HCT116 (cell line): ENCODE data around the gene PPFIBP1. TPM values are rescaled to one million over a fixed set of nuclear protein-coding genes. Genes with fewer than 3 reads are reported as not detected.

Experiments used
- ATAC-seq: fragments of 200-7000 bp; cut with Tn5 transposase; 2 replicates; pipeline ENCODE4 v1.9.1; 2020; ENCODE audit warnings: mild to moderate bottlenecking, moderate library complexity
- BruUV-seq: library from RNA; stranded (reverse); fragments of 400-500 nt; replicated peaks from 2 replicates; lab custom pipeline; 2021; lab: Mats Ljungman, UMichigan
- CTCF ChIA-PET: fragments of 300-600 bp; sonication (Branson Sonifier 250); formaldehyde crosslinking; loops from one replicate; lab custom pipeline; 2021; ENCODE audit warnings: antibody characterized with exemption; lab: Charles Lee
- POLR2A ChIA-PET: fragments of 300-600, 350-600 bp; sonication (Branson Sonifier 250); formaldehyde crosslinking; loops from one replicate; lab custom pipeline; 2021; ENCODE audit warnings: antibody characterized with exemption; lab: Charles Lee
- RAD21 ChIA-PET, 2 experiments: fragments of 300-600 bp; sonication (Branson Sonifier 250); formaldehyde crosslinking; loops; one replicate each; lab custom pipeline; 2023; ENCODE audit warnings: low total read pairs in 2 of 2; ENCODE audit not compliant: uncharacterized antibody in 2 of 2, unreplicated experiment in 2 of 2, low non-redundant PET in 1 of 2; lab: Charles Lee
- DNase-seq: peaks from one replicate; pipeline ENCODE4 v3.0.0-alpha.2; 2010; ENCODE audit warnings: low read depth, low spot score
- H2AFZ ChIP-seq: fragments of 200-600 bp; shearing (Covaris generic), sonication (generic); 2 replicates; pipeline ENCODE4 v1.6.1; 2017; ENCODE audit warnings: low read depth, mixed run types, mixed read lengths, antibody characterized with exemption, low read length; ENCODE audit not compliant: poor library complexity, severe bottlenecking
- H3K27ac ChIP-seq: 2 replicates; pipeline ENCODE4 v1.5.1; 2012; ENCODE audit warnings: low read depth, low read length
- H3K27me3 ChIP-seq: fragments of 200-600 bp; sonication (generic); 2 replicates; pipeline ENCODE4 v1.6.1; 2016; ENCODE audit warnings: mixed run types, low read length, mixed read lengths; ENCODE audit not compliant: insufficient read depth
- H3K36me3 ChIP-seq, 2 experiments: fragments of 200-500 bp in 1 of 2; fragments of 200-600 bp in 1 of 2; sonication (Bioruptor generic) in 1 of 2; sonication (generic) in 1 of 2; 2 replicates each; pipeline versions ENCODE4 v1.5.1 to v1.6.1; 2014 to 2016; ENCODE audit warnings: low read length in 2 of 2, inconsistent platforms in 1 of 2, mixed read lengths in 1 of 2, mixed run types in 1 of 2; ENCODE audit not compliant: insufficient read depth in 2 of 2, control insufficient read depth in 1 of 2
- H3K4me1 ChIP-seq, 2 experiments: fragments of 200-600 bp in 1 of 2; sonication (generic) in 1 of 2; 2 replicates each; pipeline versions ENCODE4 v1.5.1 to v1.6.1; 2012 to 2017; ENCODE audit warnings: low read length in 2 of 2, inconsistent platforms in 1 of 2, mild to moderate bottlenecking in 1 of 2, mixed read lengths in 1 of 2, mixed run types in 1 of 2, moderate library complexity in 1 of 2; ENCODE audit not compliant: insufficient read depth in 2 of 2, control insufficient read depth in 1 of 2
- H3K4me2 ChIP-seq: fragments of 200-600 bp; sonication (generic); 2 replicates; pipeline ENCODE4 v1.6.1; 2017; ENCODE audit warnings: mixed run types, low read length, mixed read lengths
- H3K4me3 ChIP-seq, 2 experiments: fragments of 200-600 bp in 1 of 2; sonication (generic) in 1 of 2; replicated peaks in 1 of 2; 2 replicates each; pipeline ENCODE4 v1.5.1; 2011 to 2016; ENCODE audit warnings: low read length in 2 of 2, control low read depth in 1 of 2, low read depth in 1 of 2, mild to moderate bottlenecking in 1 of 2, mixed read lengths in 1 of 2, mixed run types in 1 of 2
- H3K79me2 ChIP-seq: fragments of 200-600 bp; sonication (generic); 2 replicates; pipeline ENCODE4 v1.6.1; 2017; ENCODE audit warnings: mild to moderate bottlenecking, mixed run types, low read length, moderate library complexity, mixed read lengths; ENCODE audit not compliant: insufficient read depth
- H3K9ac ChIP-seq: fragments of 200-600 bp; sonication (generic); 2 replicates; pipeline ENCODE4 v1.6.1; 2016; ENCODE audit warnings: low read length, mixed read lengths
- H3K9me2 ChIP-seq: fragments of 200-600 bp; sonication (generic), shearing (Covaris generic); 2 replicates; pipeline ENCODE4 v1.6.1; 2017; ENCODE audit warnings: mixed run types, mild to moderate bottlenecking, moderate library complexity; ENCODE audit not compliant: insufficient read depth
- H3K9me3 ChIP-seq, 2 experiments: fragments of 200-500 bp in 1 of 2; fragments of 200-600 bp in 1 of 2; sonication (Bioruptor generic) in 1 of 2; sonication (generic) in 1 of 2; 2 replicates each; pipeline ENCODE4 v1.6.1; 2014 to 2017; ENCODE audit warnings: low read length in 2 of 2, mixed read lengths in 2 of 2, inconsistent platforms in 1 of 2, low read depth in 1 of 2, mild to moderate bottlenecking in 1 of 2, mixed run types in 1 of 2, moderate library complexity in 1 of 2; ENCODE audit not compliant: control insufficient read depth in 1 of 2, insufficient read depth in 1 of 2
- H4K20me1 ChIP-seq: fragments of 200-600 bp; sonication (generic), shearing (Covaris generic); 2 replicates; pipeline ENCODE4 v1.6.1; 2017; ENCODE audit warnings: mixed run types, mild to moderate bottlenecking, moderate library complexity; ENCODE audit not compliant: insufficient read depth
- CBX3 ChIP-seq: IDR thresholded peaks from 2 replicates; pipeline ENCODE4 v1.6.1; 2012; ENCODE audit warnings: low read depth
- CEBPB ChIP-seq: IDR thresholded peaks from 2 replicates; pipeline ENCODE4 v1.6.1; 2012; ENCODE audit warnings: low read depth
- CTCF ChIP-seq, 3 experiments: fragments of 200-600 bp in 1 of 3; sonication (generic) in 1 of 3; IDR thresholded peaks in 2 of 3; conservative IDR thresholded peaks in 1 of 3; 2 replicates each; pipeline ENCODE4 v1.5.1; 2012 to 2017; ENCODE audit warnings: low read depth in 2 of 3, low read length in 2 of 3, antibody characterized with exemption in 1 of 3, borderline replicate concordance in 1 of 3, control low read depth in 1 of 3, mild to moderate bottlenecking in 1 of 3, mixed read lengths in 1 of 3, mixed run types in 1 of 3, moderate library complexity in 1 of 3; ENCODE audit not compliant: insufficient read depth in 1 of 3
- EGR1 ChIP-seq: IDR thresholded peaks from 2 replicates; pipeline ENCODE4 v1.6.1; 2012; ENCODE audit warnings: low read depth
- ELF1 ChIP-seq: IDR thresholded peaks from 2 replicates; pipeline ENCODE4 v1.6.1; 2012; ENCODE audit warnings: low read depth, borderline replicate concordance
- EZH2phosphoT487 ChIP-seq: fragments of 200-600 bp; IDR thresholded peaks from 2 replicates; pipeline ENCODE4 v1.6.1; 2018; ENCODE audit warnings: antibody characterized with exemption, borderline replicate concordance
- JUND ChIP-seq: IDR thresholded peaks from 2 replicates; pipeline ENCODE4 v1.6.1; 2012
- POLR2A ChIP-seq: IDR thresholded peaks from 2 replicates; pipeline ENCODE4 v1.7.0; 2011; ENCODE audit warnings: borderline replicate concordance; ENCODE audit not compliant: insufficient read depth, insufficient read length; ENCODE audit errors: extremely low read depth
- POLR2AphosphoS5 ChIP-seq: IDR thresholded peaks from 2 replicates; pipeline ENCODE4 v1.6.1; 2011; ENCODE audit warnings: mild to moderate bottlenecking, low read depth, low read length, moderate library complexity
- REST ChIP-seq: IDR thresholded peaks from 2 replicates; pipeline ENCODE4 v1.6.1; 2012; ENCODE audit warnings: low read depth
- SIN3A ChIP-seq: IDR thresholded peaks from 2 replicates; pipeline ENCODE4 v1.6.1; 2012; ENCODE audit warnings: low read depth
- SP1 ChIP-seq: IDR thresholded peaks from 2 replicates; pipeline ENCODE4 v1.6.1; 2012; ENCODE audit warnings: low read depth
- SRF ChIP-seq: IDR thresholded peaks from 2 replicates; pipeline ENCODE4 v1.6.1; 2012; ENCODE audit warnings: low read depth
- intact Hi-C: fragments of 100-400 bp; cut with micrococcal nuclease; formaldehyde crosslinking; loops from 2 replicates; pipeline ENCODE4 v1.10.0; 2022
- total RNA-seq: library from RNA; stranded (reverse); gene quantifications from one replicate; pipeline ENCODE4 v1.2.1, GENCODE V29; 2021; ENCODE audit not compliant: unreplicated experiment
- TF ChIP-seq, protein P1 (sequence below): IDR thresholded peaks from 2 replicates; pipeline ENCODE4 v1.6.1; 2012

The PPFIBP1 gene
- total RNA-seq, 1 experiment from 2014 or later: 102 TPM

DNA sequence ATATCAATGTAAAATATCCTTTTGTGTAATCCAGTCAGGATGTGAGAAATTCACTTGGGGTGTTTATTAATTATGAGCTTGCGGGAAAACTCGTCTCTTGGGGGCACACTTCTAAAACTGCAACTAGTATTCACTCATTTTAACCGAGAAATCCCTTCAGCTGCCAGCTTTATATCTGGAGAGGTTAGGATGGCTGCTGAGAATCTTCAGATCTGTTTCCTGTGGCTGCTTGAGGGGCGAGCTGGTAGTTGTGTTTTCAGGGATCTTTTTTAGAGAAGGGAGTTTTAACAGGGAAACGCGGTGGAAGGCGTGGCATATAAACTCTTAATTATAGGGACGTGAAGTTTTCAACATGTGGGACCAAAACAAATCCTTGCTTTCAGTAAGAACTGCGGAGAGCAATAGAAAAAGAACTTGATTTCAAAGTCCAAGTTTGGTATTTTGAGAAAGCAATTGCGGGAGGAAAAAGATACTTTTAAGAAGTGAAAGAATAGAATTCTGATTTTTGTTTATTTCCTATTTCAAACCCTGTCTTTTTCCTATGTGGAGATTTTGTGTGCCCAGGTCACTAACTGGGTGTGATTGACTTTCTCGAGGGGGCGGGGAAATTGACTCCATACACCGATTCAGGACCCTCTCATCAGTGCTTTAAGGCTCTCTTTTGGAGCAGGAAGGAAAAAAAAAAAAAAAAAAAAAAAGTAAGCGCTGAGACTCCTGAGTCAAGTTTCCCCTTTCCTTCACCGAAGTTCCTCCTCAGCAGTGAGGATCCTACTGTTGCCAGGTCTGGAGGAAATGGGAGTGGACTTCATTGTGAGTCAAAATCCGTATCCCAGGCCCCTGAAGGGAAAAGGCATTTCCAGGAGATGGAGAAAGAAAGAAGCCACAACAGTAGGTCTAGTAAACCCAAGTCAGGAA lies 1.1 kb downstream of the PPFIBP1 start:
- H3K27ac ChIP-seq: peak overlapping the region; percentile 83; the same call in 1 of the 2 replicates
- peak overlapping the region; percentile 71 for H3K9ac ChIP-seq
- H3K9me3 ChIP-seq: no peaks in the 10 kb centered on the region
- H2AFZ ChIP-seq: no peak overlapping the region
- ChIA-PET CTCF (no interaction called here), POLR2A (interaction anchor here (1.2 to 1.7 kb wide), 4 partner anchors 12 to 36 kb away, joined by 3 to 10 read pairs (median 6); no protein-coding TSS in a partner anchor), RAD21 (no interaction called here)
- no peak for TF ChIP-seq SRF
- TF ChIP-seq CTCF (IDR thresholded peaks at IDR 0.05 in 2 of 3, conservative IDR thresholded peaks at IDR 0.05 in 1 of 3; ENCODE audit: borderline replicate concordance in 1 of 3, insufficient read depth in 1 of 3, low read depth in 2 of 3, low read length in 2 of 3): 0 out of 6 replicates have a peak, but pooled peaks of 1 of the 3 experiments have one; percentile 10
- TF ChIP-seq EGR1: no peak
- no peak for TF ChIP-seq CEBPB
- H3K4me2 ChIP-seq: peak overlapping the region; percentile 79
- no peaks in the 10 kb centered on the region for H4K20me1 ChIP-seq
- BruUV-seq: TSS peak; percentile 58
- ATAC-seq: no peak
- H3K9me2 ChIP-seq: no peaks in the 10 kb centered on the region
- H3K36me3 ChIP-seq: no peaks in the 10 kb centered on the region
- H3K27me3 ChIP-seq: no peaks in the 10 kb centered on the region
- intact Hi-C loops: loop anchor here (2.0 kb wide), 2 partner anchors 24 to 110 kb away; no protein-coding TSS in a partner anchor
- H3K79me2 ChIP-seq: peaks cover 58% of the 10 kb centered on the region
- H3K4me3 ChIP-seq: peak overlapping the region; percentile 61 to 86
- H3K4me1 ChIP-seq: peaks cover 15 to 37% of the 10 kb centered on the region in 2 experiments
- DNase-seq: no peak

- Histone ChIP-seq H3K4me3 (no peak overlapping the region), H3K4me2 (no peak overlapping the region), H2AFZ (no peak overlapping the region), H3K79me2 (peaks cover 82% of the 10 kb centered on the region), H4K20me1 (no peaks in the 10 kb centered on the region), H3K9me3 (no peaks in the 10 kb centered on the region), H3K27ac (no peak overlapping the region), H3K9me2 (no peaks in the 10 kb centered on the region), H3K36me3 (no peaks in the 10 kb centered on the region), H3K4me1 (peaks cover 27 to 46% of the 10 kb centered on the region in 2 experiments), H3K27me3 (no peaks in the 10 kb centered on the region), H3K9ac (no peak overlapping the region)
- BruUV-seq: no TSS peak
- DNase-seq: no peak
- RAD21 ChIA-PET: no interaction called here
- CTCF ChIA-PET: no interaction called here
- intact Hi-C loops: no loop called here
- ATAC-seq: no peak
- POLR2A ChIA-PET: no interaction called here
- TF ChIP-seq CBX3 (no peak), SP1 (no peak), POLR2AphosphoS5 (no peak), EGR1 (no peak), SRF (no peak), POLR2A (no peak), EZH2phosphoT487 (no peak), CEBPB (no peak), SIN3A (no peak), ELF1 (no peak), REST (no peak), JUND (no peak)
- TF ChIP-seq, protein P1, sequence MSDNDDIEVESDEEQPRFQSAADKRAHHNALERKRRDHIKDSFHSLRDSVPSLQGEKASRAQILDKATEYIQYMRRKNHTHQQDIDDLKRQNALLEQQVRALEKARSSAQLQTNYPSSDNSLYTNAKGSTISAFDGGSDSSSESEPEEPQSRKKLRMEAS: no peak
Measured at GRCh38 chr12:27527512-27527911, 3.5 kb downstream of the PPFIBP1 start.
